ENCODE measurements around the gene RASSF3. TPM values are rescaled to one million over a fixed set of nuclear protein-coding genes. Genes with fewer than 3 reads are reported as not detected.

RASSF3 gene
- polyA plus RNA-seq, 1 donor from 2014 or later = 0.06 TPM

- Histone ChIP-seq H3K4me3 (ENCODE audit: low read length) (no peak overlapping the region), H3F3A (ENCODE audit: insufficient read depth, low read length, poor library complexity, severe bottlenecking) (no peaks in the 10 kb centered on the region), H3K9ac (ENCODE audit: low read length) (no peak overlapping the region), H3K27me3 (ENCODE audit: insufficient read depth, low read depth, low read length) (no peaks in the 10 kb centered on the region), H3K4me2 (ENCODE audit: low read length) (no peak overlapping the region), H2AFZ (ENCODE audit: low read depth, low read length) (no peak overlapping the region), H4K20me1 (ENCODE audit: insufficient read depth) (no peaks in the 10 kb centered on the region), H3K36me3 (ENCODE audit: insufficient read depth, low read length) (no peaks in the 10 kb centered on the region), H3K9me2 (ENCODE audit: insufficient read depth, low read length) (no peaks in the 10 kb centered on the region), H3K79me2 (replicated peaks; ENCODE audit: insufficient read depth, low read length) (no peaks in the 10 kb centered on the region), H3K9me3 (ENCODE audit: low read length) (no peaks in the 10 kb centered on the region), H3K27ac (ENCODE audit: low read length) (no peak overlapping the region)
- TF ChIP-seq REST (IDR thresholded peaks at IDR 0.05; ENCODE audit: borderline replicate concordance) = no peak
- TF ChIP-seq RAD21 (conservative IDR thresholded peaks at IDR 0.05) = no peak
- TF ChIP-seq EP300 (conservative IDR thresholded peaks at IDR 0.05; ENCODE audit: poor library complexity, severe bottlenecking) = no peak
- no peak for TF ChIP-seq SMC3 (conservative IDR thresholded peaks at IDR 0.05; ENCODE audit: poor library complexity)
- no peak for TF ChIP-seq CTCF (IDR thresholded peaks at IDR 0.05; ENCODE audit: poor library complexity, severe bottlenecking)
- no peak for TF ChIP-seq MXI1 (conservative IDR thresholded peaks at IDR 0.05; ENCODE audit: poor library complexity, severe bottlenecking)
- TF ChIP-seq EZH2 (IDR thresholded peaks at IDR 0.05; ENCODE audit: borderline replicate concordance, insufficient read depth, low read length, poor library complexity, severe bottlenecking) = no peak
- TF ChIP-seq TAF1 (IDR thresholded peaks at IDR 0.05; ENCODE audit: low read depth) = no peak
- no peak for TF ChIP-seq POLR2AphosphoS5 (IDR thresholded peaks at IDR 0.05)
Observed at GRCh38 chr12:64627771-64628170, 17.5 kb downstream of the RASSF3 start.

GRCh38 chr12:64631197-64631596, 20.9 kb downstream of the RASSF3 start:
- no peak overlapping the region for H3K4me2 ChIP-seq (ENCODE audit: low read length)
- H3K4me3 ChIP-seq (ENCODE audit: low read length) = no peak overlapping the region
- no peaks in the 10 kb centered on the region for H4K20me1 ChIP-seq (ENCODE audit: insufficient read depth)
- H3F3A ChIP-seq (ENCODE audit: insufficient read depth, low read length, poor library complexity, severe bottlenecking) = no peaks in the 10 kb centered on the region
- no peak overlapping the region for H3K27ac ChIP-seq (ENCODE audit: low read length)
- H3K36me3 ChIP-seq (ENCODE audit: insufficient read depth, low read length) = no peaks in the 10 kb centered on the region
- H3K9ac ChIP-seq (ENCODE audit: low read length) = no peak overlapping the region
- TF ChIP-seq MXI1 (conservative IDR thresholded peaks at IDR 0.05; ENCODE audit: poor library complexity, severe bottlenecking) = no peak
- TF ChIP-seq POLR2AphosphoS5 (IDR thresholded peaks at IDR 0.05) = no peak
- no peak for TF ChIP-seq EZH2 (IDR thresholded peaks at IDR 0.05; ENCODE audit: borderline replicate concordance, insufficient read depth, low read length, poor library complexity, severe bottlenecking)
- no peak for TF ChIP-seq RAD21 (conservative IDR thresholded peaks at IDR 0.05)
- no peak for TF ChIP-seq REST (IDR thresholded peaks at IDR 0.05; ENCODE audit: borderline replicate concordance)
- no peak for TF ChIP-seq TAF1 (IDR thresholded peaks at IDR 0.05; ENCODE audit: low read depth)
- no peak for TF ChIP-seq EP300 (conservative IDR thresholded peaks at IDR 0.05; ENCODE audit: poor library complexity, severe bottlenecking)
- no peak for TF ChIP-seq SMC3 (conservative IDR thresholded peaks at IDR 0.05; ENCODE audit: poor library complexity)
- no peak for TF ChIP-seq CTCF (IDR thresholded peaks at IDR 0.05; ENCODE audit: poor library complexity, severe bottlenecking)
- no peaks in the 10 kb centered on the region for H3K9me2 ChIP-seq (ENCODE audit: insufficient read depth, low read length)
- H3K9me3 ChIP-seq (ENCODE audit: low read length) = no peaks in the 10 kb centered on the region
- no peak overlapping the region for H2AFZ ChIP-seq (ENCODE audit: low read depth, low read length)
- no peaks in the 10 kb centered on the region for H3K27me3 ChIP-seq (ENCODE audit: insufficient read depth, low read depth, low read length)
- no peaks in the 10 kb centered on the region for H3K79me2 ChIP-seq (replicated peaks; ENCODE audit: insufficient read depth, low read length)

Measured in neural cell (in vitro differentiated cells).